ENCODE data around the gene GPR75. TPM values are rescaled to one million over a fixed set of nuclear protein-coding genes. Genes with fewer than 3 reads are reported as not detected.

The GPR75 gene
- total and polyA plus RNA-seq, 2 of the 8 experiments (the other 6 are each of a cell fraction or from before 2014, with no cell fraction given) = 3.5 to 4.3 TPM

DNA sequence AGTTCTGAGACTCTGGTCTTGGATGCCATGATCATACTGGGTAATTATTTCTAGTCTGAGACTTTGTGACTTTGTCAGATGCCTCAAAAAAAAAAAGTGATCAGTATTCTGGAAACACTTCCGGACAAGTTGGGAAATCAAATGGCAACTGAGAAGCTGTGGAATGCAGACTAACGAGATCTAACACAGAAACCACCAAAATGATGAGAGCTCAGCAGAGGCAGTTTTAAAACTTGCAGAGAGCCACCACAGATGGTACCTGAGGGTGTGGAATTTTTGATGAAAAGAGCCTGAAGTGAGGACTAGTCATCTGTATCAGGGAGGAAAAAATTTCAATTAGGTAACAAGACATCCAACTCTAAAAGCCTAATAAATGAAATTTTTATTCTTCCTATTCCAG, 5.5 kb upstream of the GPR75 start (continued):
- TF ChIP-seq, protein P1, sequence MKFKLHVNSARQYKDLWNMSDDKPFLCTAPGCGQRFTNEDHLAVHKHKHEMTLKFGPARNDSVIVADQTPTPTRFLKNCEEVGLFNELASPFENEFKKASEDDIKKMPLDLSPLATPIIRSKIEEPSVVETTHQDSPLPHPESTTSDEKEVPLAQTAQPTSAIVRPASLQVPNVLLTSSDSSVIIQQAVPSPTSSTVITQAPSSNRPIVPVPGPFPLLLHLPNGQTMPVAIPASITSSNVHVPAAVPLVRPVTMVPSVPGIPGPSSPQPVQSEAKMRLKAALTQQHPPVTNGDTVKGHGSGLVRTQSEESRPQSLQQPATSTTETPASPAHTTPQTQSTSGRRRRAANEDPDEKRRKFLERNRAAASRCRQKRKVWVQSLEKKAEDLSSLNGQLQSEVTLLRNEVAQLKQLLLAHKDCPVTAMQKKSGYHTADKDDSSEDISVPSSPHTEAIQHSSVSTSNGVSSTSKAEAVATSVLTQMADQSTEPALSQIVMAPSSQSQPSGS (IDR thresholded peaks at IDR 0.05; ENCODE audit: low read length) = no peak
- TF ChIP-seq CEBPB (IDR thresholded peaks at IDR 0.05; ENCODE audit: low read depth, low read length) (no peak), BRCA1 (IDR thresholded peaks at IDR 0.05; ENCODE audit: low read depth, low read length) (no peak), RFX5 (IDR thresholded peaks at IDR 0.05; ENCODE audit: borderline replicate concordance, low read depth, low read length) (no peak), TBP (IDR thresholded peaks at IDR 0.05; ENCODE audit: low read depth, low read length) (no peak)

Measured in H1 (cell line).